Measurements from ENCODE around the gene FBXL15.

The FBXL15 gene

DNA sequence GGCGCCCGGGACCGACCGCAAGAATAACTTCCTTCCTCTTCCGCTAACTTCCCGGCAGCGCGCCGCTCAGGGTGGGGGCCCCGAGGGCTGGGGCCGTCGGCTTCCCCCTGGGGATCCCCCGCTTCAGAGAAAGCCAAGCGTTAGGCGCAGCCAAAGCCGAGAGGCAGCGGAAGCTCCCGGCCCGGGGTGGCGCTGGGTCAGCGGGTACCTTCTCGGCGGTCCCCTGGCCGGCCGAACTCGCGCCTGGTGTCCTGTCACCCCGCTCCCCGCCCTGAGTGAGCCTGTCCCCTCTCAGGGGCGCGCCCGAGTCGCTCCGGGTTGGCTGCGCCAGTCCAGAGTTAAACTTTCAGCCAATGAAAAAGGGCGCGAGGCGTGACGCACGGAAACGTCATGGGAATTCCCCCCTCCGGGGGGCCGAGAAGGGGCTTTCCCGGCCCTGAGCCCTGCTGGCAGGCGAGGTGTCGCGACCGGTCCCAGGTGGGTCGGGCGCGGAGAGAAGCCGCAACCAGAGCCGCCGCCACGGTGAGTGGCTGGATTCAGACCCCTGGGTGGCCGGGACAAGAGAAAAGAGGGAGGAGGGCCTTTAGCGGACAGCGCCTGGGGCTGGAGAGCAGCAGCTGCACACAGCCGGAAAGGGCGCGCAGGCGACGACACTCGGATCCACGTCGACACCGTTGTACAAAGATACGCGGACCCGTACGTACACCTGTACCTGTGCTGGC, 26.4 kb upstream of the FBXL15 start:
- H3K36me3 Mint-ChIP-seq (ENCODE audit: insufficient read depth), result peaks cover 70% of the 10 kb centered on the region
- H3K4me3 Mint-ChIP-seq, result peak overlapping the region; percentile 90 to 94
- H3K4me1 Mint-ChIP-seq (ENCODE audit: low read depth in 2 of 2), result peaks cover 35 to 36% of the 10 kb centered on the region in 2 donors
- no peaks in the 10 kb centered on the region for H3K27me3 Mint-ChIP-seq
- peak; percentile 99 for DNase-seq
- H3K9me3 Mint-ChIP-seq, result no peaks in the 10 kb centered on the region
- peak overlapping the region; percentile 100 for H3K27ac Mint-ChIP-seq
- peak; percentile 74 for ATAC-seq (replicated peaks)

GRCh38 chr10:102394801-102395399, 25.7 kb upstream of the FBXL15 start:
- Mint-ChIP-seq H3K4me3 (peak overlapping the region; percentile 90 to 94), H3K27me3 (no peaks in the 10 kb centered on the region), H3K36me3 (ENCODE audit: insufficient read depth) (peaks cover 76% of the 10 kb centered on the region), H3K27ac (peak overlapping the region; percentile 100), H3K9me3 (no peaks in the 10 kb centered on the region), H3K4me1 (ENCODE audit: low read depth in 2 of 2) (peaks cover 35 to 41% of the 10 kb centered on the region in 2 donors)
- ATAC-seq (replicated peaks), result peak; percentile 15
- DNase-seq, result peak in 1 of 3 experiments; percentile 59

DNA sequence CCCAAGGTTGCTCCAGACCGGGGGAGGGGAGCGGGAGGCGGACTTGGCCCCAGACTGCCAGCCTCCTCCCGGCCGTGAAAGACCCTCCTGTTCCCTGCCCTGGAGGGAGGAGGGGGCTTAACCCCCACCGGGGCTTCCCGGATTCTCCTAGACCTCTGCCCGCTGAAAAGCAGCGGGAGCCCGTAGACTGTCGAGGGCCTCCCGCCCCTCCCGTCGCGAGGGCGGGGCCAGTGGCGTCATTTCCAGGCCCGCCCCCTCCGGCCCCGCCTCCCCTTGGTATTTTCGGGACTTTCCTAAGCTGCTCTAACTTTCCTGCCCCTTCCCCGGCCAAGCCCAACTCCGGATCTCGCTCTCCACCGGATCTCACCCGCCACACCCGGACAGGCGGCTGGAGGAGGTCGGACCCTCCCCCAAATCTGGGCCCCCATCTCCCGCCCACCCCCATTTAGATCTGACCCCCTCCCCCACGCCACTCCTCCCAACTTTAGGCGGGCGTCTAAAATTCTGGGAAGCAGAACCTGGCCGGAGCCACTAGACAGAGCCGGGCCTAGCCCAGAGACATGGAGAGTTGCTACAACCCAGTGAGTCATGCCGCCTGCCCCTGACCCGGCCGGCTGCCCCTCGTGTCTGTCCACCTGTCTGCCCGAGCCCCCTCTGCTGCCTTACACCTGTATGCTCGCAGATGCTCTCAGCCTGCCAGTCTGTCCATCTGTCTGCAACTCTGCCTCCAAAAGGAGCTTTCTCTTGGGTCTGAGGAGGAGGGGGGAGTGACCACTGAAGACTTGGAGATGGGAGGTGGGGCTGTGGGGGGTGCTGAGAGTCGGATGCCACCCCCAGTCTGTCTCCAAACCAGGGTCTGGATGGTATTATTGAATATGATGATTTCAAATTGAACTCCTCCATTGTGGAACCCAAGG, 25.0 kb upstream of the FBXL15 start, which contains the start of gene NFKB2:
NFKB2 (plus strand) TSS at position 306 of the 917 bp plus-strand sequence; CDS start at position 561, 255 bp downstream.
- ATAC-seq (replicated peaks) (peak; percentile 38), DNase-seq (peak; percentile 88 to 94 (median 93))
- no peaks in the 10 kb centered on the region for H3K9me3 Mint-ChIP-seq
- H3K4me1 Mint-ChIP-seq (ENCODE audit: low read depth in 2 of 2), result peaks cover 35 to 45% of the 10 kb centered on the region in 2 donors
- H3K27ac Mint-ChIP-seq, result peak within 1 kb of the TSS; percentile 100
- no peaks in the 10 kb centered on the region for H3K27me3 Mint-ChIP-seq
- peaks cover 84% of the 10 kb centered on the region for H3K36me3 Mint-ChIP-seq (ENCODE audit: insufficient read depth)
- peak within 1 kb of the TSS; percentile 90 to 94 for H3K4me3 Mint-ChIP-seq

DNA sequence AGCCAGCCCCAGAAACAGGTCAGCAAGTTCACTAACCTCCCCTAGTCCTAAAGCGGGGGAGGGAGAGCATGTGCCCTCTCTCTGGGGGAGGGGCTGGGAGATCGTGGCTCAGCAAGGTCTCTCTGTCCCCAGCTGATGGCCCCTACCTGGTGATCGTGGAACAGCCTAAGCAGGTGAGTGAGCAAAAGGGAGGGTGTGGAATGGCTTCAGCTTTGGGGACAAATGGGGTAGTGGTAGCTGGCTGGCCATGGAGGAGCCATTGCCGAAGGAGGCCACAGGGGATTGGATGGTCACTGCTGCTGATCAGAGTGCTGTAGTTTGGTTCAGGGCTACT, 24.4 kb upstream of the FBXL15 start:
- DNase-seq (no peak), ATAC-seq (replicated peaks) (no peak)
- peak overlapping the region; percentile 100 for H3K27ac Mint-ChIP-seq
- peak overlapping the region; percentile 90 to 94 for H3K4me3 Mint-ChIP-seq
- no peaks in the 10 kb centered on the region for H3K9me3 Mint-ChIP-seq
- peaks cover 35 to 45% of the 10 kb centered on the region in 2 donors for H3K4me1 Mint-ChIP-seq (ENCODE audit: low read depth in 2 of 2)
- H3K36me3 Mint-ChIP-seq (ENCODE audit: insufficient read depth), result peaks cover 89% of the 10 kb centered on the region
- H3K27me3 Mint-ChIP-seq, result no peaks in the 10 kb centered on the region

- DNase-seq (no peak), ATAC-seq (replicated peaks) (no peak)
- Mint-ChIP-seq H3K27me3 (no peaks in the 10 kb centered on the region), H3K9me3 (no peaks in the 10 kb centered on the region), H3K27ac (peak overlapping the region; percentile 100), H3K36me3 (ENCODE audit: insufficient read depth) (peaks cover 93% of the 10 kb centered on the region), H3K4me1 (ENCODE audit: low read depth in 2 of 2) (peaks cover 35 to 45% of the 10 kb centered on the region in 2 donors), H3K4me3 (peak overlapping the region; percentile 90 to 94)
These were observed 23.9 kb upstream of the FBXL15 start for GRCh38 chr10:102396730-102397151.

DNA sequence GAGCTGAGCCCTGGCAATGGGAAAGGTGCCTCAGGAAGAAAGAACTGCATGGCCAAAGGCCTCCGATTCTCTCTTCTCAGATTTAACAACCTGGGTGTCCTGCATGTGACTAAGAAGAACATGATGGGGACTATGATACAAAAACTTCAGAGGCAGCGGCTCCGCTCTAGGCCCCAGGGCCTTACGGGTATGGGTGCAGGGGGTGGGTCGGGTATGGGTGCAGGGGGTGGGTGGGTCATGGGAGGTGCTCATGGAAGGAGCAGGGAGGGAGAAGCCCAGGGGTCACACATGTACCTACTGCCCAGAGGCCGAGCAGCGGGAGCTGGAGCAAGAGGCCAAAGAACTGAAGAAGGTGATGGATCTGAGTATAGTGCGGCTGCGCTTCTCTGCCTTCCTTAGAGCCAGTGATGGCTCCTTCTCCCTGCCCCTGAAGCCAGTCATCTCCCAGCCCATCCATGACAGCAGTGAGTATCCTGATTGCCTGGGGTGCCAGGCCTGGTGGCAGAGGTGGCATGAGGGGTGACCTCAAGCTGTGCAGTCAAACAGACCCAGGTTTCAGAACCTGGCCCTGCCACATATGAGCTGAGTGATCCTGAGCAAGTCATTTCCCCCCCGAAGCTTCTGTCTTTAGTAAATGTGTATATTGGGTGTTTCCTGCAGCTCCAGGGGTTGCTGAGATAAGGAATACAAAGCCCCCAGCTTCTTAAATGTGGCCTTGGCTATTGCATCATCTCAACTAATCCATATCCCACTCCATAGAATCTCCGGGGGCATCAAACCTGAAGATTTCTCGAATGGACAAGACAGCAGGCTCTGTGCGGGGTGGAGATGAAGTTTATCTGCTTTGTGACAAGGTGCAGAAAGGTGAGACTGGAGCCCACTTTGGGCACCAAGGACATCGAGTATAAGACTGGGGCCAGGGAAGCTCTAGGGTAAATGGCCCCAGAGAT, 23.1 kb upstream of the FBXL15 start:
- Mint-ChIP-seq H3K27me3 (no peaks in the 10 kb centered on the region), H3K36me3 (ENCODE audit: insufficient read depth) (peaks cover 96% of the 10 kb centered on the region), H3K4me3 (peak overlapping the region; percentile 90 to 94), H3K4me1 (ENCODE audit: low read depth in 2 of 2) (peaks cover 35 to 45% of the 10 kb centered on the region in 2 donors), H3K9me3 (no peaks in the 10 kb centered on the region), H3K27ac (peak overlapping the region; percentile 100)
- ATAC-seq (replicated peaks) (no peak), DNase-seq (no peak)

- no peaks in the 10 kb centered on the region for H3K27me3 Mint-ChIP-seq
- ATAC-seq (replicated peaks), result no peak
- peak overlapping the region; percentile 91 to 100 for H3K27ac Mint-ChIP-seq
- no peak for DNase-seq
- no peaks in the 10 kb centered on the region for H3K9me3 Mint-ChIP-seq
- H3K4me1 Mint-ChIP-seq (ENCODE audit: low read depth in 2 of 2), result peaks cover 30 to 40% of the 10 kb centered on the region in 2 donors
- peaks cover 91% of the 10 kb centered on the region for H3K36me3 Mint-ChIP-seq (ENCODE audit: insufficient read depth)
- H3K4me3 Mint-ChIP-seq, result peak overlapping the region; percentile 74 to 81
These were observed 22.2 kb upstream of the FBXL15 start for GRCh38 chr10:102398172-102399020.

DNA sequence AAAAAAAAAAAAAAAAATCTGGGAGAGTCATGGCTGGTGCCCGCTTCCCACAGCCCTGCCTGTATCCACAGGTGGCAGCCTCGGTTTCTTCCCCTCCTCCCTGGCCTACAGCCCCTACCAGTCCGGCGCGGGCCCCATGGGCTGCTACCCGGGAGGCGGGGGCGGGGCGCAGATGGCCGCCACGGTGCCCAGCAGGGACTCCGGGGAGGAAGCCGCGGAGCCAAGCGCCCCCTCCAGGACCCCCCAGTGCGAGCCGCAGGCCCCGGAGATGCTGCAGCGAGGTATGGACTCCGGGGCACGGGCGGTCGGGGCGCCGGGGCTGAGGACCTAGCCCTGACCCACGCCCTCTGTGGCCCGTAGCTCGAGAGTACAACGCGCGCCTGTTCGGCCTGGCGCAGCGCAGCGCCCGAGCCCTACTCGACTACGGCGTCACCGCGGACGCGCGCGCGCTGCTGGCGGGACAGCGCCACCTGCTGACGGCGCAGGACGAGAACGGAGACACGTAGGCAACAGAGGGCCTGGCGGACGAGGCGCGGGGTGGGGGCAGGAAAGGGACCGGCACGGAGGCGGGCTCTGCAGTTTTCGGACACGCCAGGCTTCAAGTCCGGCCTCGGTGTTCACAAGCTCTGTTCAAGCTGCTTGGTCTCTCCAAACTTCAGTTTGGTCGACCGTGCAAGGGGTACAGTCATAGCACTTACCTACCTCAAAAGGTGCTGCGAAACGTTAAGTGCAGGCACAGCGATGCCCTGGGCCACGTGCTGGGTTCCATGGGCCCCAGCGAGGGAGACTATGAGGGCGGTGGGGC, 21.2 kb upstream of the FBXL15 start:
- DNase-seq (peak; percentile 86 to 90 (median 89)), ATAC-seq (replicated peaks) (peak; percentile 53)
- peaks cover 25 to 37% of the 10 kb centered on the region in 2 donors for H3K4me1 Mint-ChIP-seq (ENCODE audit: low read depth in 2 of 2)
- H3K27ac Mint-ChIP-seq, result peak overlapping the region; percentile 91 to 100
- peaks cover 90% of the 10 kb centered on the region for H3K36me3 Mint-ChIP-seq (ENCODE audit: insufficient read depth)
- no peaks in the 10 kb centered on the region for H3K9me3 Mint-ChIP-seq
- peak overlapping the region; percentile 74 to 81 for H3K4me3 Mint-ChIP-seq
- H3K27me3 Mint-ChIP-seq, result no peaks in the 10 kb centered on the region

- peak overlapping the region in 1 of 2 donors; percentile 81 for H3K4me3 Mint-ChIP-seq
- peaks cover 90% of the 10 kb centered on the region for H3K36me3 Mint-ChIP-seq (ENCODE audit: insufficient read depth)
- ATAC-seq (replicated peaks) (no peak), DNase-seq (no peak)
- no peaks in the 10 kb centered on the region for H3K9me3 Mint-ChIP-seq
- peaks cover 19 to 32% of the 10 kb centered on the region in 2 donors for H3K4me1 Mint-ChIP-seq (ENCODE audit: low read depth in 2 of 2)
- H3K27me3 Mint-ChIP-seq, result no peaks in the 10 kb centered on the region
- H3K27ac Mint-ChIP-seq, result peak overlapping the region; percentile 19 to 100
These were observed 20.6 kb upstream of the FBXL15 start for GRCh38 chr10:102400076-102400475.

- Mint-ChIP-seq H3K4me3 (peak overlapping the region in 1 of 2 donors; percentile 81), H3K4me1 (ENCODE audit: low read depth in 2 of 2) (peaks cover 17 to 32% of the 10 kb centered on the region in 2 donors), H3K27me3 (peaks cover under 1 to 4% of the 10 kb centered on the region in 2 donors), H3K27ac (peak overlapping the region; percentile 19 to 100), H3K9me3 (no peaks in the 10 kb centered on the region), H3K36me3 (ENCODE audit: insufficient read depth) (peaks cover 90% of the 10 kb centered on the region)
- ATAC-seq (replicated peaks), result no peak
- no peak for DNase-seq
These were observed 19.9 kb upstream of the FBXL15 start for GRCh38 chr10:102400598-102401341.

- peak overlapping the region in 1 of 2 donors; percentile 23 for H3K4me3 Mint-ChIP-seq
- H3K27ac Mint-ChIP-seq, result peak overlapping the region in 1 of 2 donors; percentile 85
- no peaks in the 10 kb centered on the region for H3K9me3 Mint-ChIP-seq
- peaks cover 6 to 8% of the 10 kb centered on the region in 2 donors for H3K27me3 Mint-ChIP-seq
- ATAC-seq (replicated peaks) (no peak), DNase-seq (no peak)
- peaks cover 90% of the 10 kb centered on the region for H3K36me3 Mint-ChIP-seq (ENCODE audit: insufficient read depth)
- peaks cover 12 to 26% of the 10 kb centered on the region in 2 donors for H3K4me1 Mint-ChIP-seq (ENCODE audit: low read depth in 2 of 2)
These were observed 19.3 kb upstream of the FBXL15 start for GRCh38 chr10:102401342-102401654.
